DND-41 (cell line): Measurements from ENCODE around the gene ZNF574.

ENCODE experiments used
- EZH2 ChIP-seq: IDR thresholded peaks from 3 replicates; pipeline ENCODE4 v1.6.1; 2012; ENCODE audit warnings: borderline replicate concordance, low read depth, mild to moderate bottlenecking, moderate library complexity, low read length, inconsistent platforms; ENCODE audit not compliant: severe bottlenecking
- TF ChIP-seq, protein P1 (sequence below): IDR thresholded peaks from 2 replicates; pipeline ENCODE4 v1.5.1; 2012; ENCODE audit warnings: borderline replicate concordance, low read length, moderate library complexity, mild to moderate bottlenecking; ENCODE audit not compliant: poor library complexity, severe bottlenecking; ENCODE audit errors: extremely low read depth

DNA sequence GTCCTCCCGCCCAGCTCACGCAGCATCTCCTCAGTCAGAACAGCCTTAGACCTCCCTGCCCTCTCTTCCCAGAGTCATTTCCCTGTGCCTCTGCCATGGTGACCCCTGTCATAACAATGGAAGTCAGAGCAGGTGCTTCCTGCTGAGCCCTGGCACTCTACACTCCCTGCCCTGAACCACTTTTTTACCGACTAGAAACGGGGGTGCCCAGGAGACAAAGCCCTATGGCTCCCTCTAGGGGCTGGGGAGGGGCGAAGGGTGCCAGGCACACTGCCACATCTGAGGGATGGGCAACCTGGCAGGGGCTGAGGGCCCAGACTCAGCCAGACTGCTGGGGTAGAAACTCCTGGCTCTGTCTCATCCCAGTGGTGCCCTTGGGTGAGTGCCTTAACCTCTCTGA, 16.4 kb downstream of the ZNF574 start:
- TF ChIP-seq, protein P1, sequence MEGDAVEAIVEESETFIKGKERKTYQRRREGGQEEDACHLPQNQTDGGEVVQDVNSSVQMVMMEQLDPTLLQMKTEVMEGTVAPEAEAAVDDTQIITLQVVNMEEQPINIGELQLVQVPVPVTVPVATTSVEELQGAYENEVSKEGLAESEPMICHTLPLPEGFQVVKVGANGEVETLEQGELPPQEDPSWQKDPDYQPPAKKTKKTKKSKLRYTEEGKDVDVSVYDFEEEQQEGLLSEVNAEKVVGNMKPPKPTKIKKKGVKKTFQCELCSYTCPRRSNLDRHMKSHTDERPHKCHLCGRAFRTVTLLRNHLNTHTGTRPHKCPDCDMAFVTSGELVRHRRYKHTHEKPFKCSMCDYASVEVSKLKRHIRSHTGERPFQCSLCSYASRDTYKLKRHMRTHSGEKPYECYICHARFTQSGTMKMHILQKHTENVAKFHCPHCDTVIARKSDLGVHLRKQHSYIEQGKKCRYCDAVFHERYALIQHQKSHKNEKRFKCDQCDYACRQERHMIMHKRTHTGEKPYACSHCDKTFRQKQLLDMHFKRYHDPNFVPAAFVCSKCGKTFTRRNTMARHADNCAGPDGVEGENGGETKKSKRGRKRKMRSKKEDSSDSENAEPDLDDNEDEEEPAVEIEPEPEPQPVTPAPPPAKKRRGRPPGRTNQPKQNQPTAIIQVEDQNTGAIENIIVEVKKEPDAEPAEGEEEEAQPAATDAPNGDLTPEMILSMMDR, result peak; percentile 82
- no peak for TF ChIP-seq EZH2
